SW 1271 (cell line): Measurements from ENCODE around the gene BARHL1.

Experiments
- DNase-seq, 2 experiments: peaks; one replicate each; lab custom pipeline; 2025; lab: John Stamatoyannopoulos, UW

BARHL1 gene

GRCh38 chr9:132616725-132617124, 34.3 kb downstream of the BARHL1 start:
- DNase-seq = no peak

DNA sequence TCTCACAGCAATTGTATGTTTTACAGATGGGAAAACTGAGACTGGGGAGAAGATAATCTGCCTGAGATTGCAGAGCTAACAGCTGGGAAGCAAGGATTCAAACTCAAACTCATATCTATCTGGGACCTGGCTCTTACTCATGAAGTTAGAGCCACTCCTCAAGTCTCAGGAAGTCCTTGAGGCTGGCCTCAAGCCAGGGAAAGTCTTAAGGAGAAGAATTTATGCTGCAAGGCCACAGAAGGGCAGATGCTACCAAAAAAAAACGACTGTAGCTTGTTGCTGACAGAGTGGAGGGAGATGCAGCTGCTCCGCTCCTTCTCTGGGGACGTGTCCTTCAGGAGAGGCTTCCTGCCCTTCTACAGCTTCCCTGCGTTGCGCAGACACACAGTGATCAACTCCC, 39.8 kb downstream of the BARHL1 start:
- no peak for DNase-seq

GRCh38 chr9:132626285-132626684, 43.9 kb downstream of the BARHL1 start:
- no peak for DNase-seq

GRCh38 chr9:132627106-132627505, 44.7 kb downstream of the BARHL1 start:
- DNase-seq = no peak

- no peak for DNase-seq
These were observed 45.2 kb downstream of the BARHL1 start for GRCh38 chr9:132627594-132627993.

DNA sequence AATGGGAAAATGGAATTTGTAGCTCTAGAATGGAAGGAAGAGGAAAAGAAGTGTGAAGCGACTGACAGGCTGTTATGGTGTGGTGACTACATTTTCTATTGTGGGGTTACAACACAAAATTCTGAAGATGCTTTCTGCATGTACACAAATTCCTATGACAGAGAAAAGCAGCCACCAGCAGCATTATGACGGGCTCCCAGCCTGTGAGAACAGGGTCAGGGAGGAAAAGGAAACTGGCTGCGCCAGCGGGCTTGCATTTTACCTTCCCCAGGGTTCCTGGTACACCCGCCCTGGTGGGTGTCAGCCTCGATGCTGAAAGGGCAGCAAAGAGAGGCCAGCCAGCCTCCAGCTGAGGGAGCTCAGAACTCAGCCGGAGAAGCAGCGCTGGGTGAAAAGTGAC, 46.3 kb downstream of the BARHL1 start:
- DNase-seq = no peak

DNA sequence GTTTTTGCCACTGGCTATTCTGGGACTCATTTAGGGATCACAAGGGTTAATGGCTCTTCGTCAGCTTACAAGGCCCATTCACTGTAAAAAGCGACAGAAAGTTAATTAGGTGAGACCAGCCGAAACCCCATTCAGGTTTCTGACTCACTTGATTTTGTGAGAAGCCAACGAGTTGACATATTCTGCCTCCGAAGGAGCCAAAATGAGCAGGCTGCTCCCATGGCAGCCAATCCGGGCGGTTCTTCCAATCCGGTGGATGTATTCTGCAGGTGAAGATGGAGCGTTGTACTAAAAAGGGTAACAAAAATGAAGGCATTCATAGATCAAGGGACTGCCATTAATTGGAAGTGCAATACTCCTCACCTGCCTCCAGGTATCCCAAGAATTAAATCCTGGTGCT, 47.7 kb downstream of the BARHL1 start:
- no peak for DNase-seq

DNA sequence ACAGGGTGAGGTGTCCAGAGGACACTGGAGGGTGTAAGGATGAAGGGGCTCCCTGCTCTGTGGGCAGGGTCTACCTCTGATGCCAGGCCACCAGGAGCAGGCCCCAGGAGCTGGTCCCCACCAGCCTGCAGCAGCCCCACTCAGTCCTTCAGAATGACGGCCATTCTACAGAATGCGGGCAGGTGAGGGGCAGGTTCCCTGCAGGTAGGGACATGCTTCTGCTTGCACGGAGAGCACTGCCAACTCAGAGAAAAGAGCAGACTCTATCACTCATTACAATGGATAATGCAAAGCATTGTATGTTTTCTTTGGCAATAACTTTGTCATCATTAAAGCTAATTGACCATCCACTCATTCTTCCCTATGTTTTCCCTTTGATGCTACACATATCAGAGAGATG, 48.4 kb downstream of the BARHL1 start:
- DNase-seq = no peak

DNA sequence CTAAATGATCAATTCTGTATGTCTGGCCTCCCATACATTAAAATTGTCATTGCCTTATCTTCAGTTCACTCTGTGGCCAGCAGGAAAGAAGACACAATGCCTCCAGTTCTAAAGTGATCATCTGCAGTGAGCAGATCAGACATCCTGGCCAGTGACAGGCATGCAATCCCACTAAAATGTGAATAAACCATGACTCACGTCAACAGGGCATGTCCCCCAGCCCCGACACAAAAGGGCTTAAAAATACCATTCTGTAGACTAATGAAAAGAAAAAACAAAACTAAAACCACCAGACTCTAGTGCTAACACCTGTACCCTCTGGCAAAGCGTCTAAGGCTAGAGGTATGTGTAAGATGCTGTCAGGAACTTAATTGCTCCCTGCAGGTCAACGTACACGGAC, 48.9 kb downstream of the BARHL1 start:
- no peak for DNase-seq

GRCh38 chr9:132631685-132632084, 49.3 kb downstream of the BARHL1 start:
- no peak for DNase-seq

DNA sequence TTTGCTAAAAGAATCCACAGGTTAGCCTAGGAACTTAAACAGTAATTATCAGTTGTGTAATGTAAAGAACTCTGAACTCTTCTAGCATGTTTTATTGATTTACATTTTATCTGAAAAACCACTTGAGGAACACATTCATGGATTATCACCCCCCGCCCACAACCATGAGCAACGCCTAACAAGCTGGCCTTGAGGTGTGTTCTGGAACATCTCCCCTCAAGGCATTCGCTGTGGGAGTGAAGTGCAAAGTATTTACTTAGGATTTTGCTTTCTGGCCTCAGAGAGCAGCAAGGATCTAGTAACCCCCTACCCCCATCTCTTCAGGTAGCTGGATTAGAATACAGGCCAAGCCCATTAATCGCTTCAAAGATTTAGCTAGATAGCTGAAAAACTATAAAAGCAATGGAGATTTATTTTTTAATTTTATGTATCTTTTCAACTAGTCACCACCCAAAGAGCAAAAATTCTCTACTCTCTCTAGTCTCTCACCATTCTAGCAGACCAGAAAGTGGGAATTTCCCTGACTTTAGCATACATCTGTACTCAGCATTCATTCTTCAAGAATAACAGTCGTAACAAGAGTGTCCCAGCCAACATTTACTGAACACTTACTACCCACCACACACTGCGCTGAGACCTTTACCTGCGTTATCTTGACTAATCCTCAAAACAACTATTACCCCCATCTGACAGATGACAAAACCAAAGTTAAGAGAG, 50.2 kb downstream of the BARHL1 start:
- no peak for DNase-seq

GRCh38 chr9:132634327-132634726, 51.9 kb downstream of the BARHL1 start:
- no peak for DNase-seq

GRCh38 chr9:132637351-132637750, 54.9 kb downstream of the BARHL1 start:
- DNase-seq = no peak

GRCh38 chr9:132637801-132638200, 55.4 kb downstream of the BARHL1 start:
- DNase-seq = no peak

GRCh38 chr9:132638240-132638639, 55.8 kb downstream of the BARHL1 start:
- DNase-seq = no peak

GRCh38 chr9:132639322-132639721, 56.9 kb downstream of the BARHL1 start:
- DNase-seq = no peak
